AG09319 (cell line): ENCODE data around the gene RASAL2.
"Not testable (repeated sequence)": the region's sequence is repeated elsewhere in the genome, so short reads cannot be mapped to it uniquely, and the experiment has no call there.

Source experiments
- DNase-seq: peaks from one replicate; pipeline ENCODE4 v3.0.0-alpha.2; 2010; ENCODE audit warnings: low read depth; ENCODE audit errors: extremely low read depth
- CTCF ChIP-seq: IDR thresholded peaks from 2 replicates; pipeline ENCODE4 v1.5.1; 2011; ENCODE audit warnings: low read depth, mild to moderate bottlenecking, inconsistent platforms, low read length, moderate library complexity

The RASAL2 gene

DNA sequence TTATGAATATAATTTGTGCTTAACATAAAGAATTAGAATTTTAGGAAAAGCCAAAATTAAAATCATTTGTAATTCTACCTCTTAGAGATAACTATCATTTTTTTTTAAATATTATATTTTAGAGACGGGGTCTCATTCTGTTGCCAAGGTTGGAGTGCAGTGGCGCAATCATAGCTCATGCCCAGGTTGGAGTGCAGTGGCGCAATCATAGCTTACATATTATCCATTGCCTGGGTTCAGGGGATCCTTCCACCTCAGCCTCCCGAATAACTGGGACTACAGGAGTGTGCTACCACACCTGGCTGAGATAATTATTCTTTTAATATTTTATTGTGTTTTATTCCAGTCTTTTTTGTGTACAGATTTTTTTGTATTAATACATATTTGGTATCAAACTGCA is 8.3 kb downstream of the RASAL2 start:
- no peak for TF ChIP-seq CTCF
- DNase-seq, result no peak

DNA sequence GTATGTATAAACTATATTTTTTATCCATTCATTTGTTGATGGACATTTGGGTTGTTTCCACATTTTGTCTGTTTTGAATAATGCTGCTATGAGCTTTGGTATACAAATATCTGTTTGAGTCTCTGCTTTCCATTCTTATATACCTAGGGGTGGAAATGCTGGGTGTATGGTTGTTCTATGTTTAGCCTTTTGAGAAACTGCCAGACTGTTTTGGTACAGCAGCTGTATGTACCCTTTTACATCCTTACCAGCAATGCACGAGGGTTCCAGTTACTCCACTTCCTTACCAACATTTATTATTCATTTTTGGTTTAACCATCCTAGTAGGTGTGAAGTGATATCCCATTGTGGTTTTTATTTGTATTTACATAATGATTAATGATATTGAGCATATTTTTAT is 13.9 kb downstream of the RASAL2 start:
- DNase-seq, result no peak
- TF ChIP-seq CTCF, result no peak

DNA sequence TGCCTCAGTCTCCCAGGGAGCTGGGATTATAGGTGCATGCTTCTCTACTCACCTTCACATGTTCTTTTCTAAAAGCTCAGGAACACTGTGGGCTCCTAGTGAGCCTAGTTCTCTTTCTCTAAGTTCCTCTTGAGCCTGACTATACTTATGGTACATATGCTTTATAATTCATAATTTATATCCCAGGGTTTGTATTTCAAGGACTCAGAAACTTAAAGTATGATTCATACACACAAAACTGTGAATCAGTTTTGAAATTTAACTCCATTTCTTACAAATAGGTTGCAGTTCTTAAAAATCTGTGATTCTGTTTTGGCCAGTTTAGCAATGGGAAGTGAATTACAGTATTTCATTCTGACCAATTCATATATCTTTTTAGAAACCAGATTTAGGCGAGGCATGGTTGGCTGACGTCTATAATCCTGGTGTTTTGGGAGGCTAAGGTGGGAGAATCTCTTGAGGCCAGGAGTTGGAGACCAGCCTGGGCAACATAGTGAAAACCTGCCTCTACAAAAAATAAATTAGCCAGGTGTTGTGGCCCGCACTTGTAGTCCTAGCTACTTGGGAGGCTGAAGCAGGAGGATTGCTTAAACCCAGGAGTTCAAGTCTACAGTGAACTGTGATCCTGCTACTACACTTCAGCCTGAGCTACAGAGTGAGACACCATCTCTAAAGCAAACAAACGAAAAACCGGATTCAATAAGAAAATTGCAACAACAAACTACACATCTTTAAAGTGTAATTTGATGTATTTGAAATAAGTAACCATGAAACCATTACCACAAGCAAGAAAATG is 15.6 kb downstream of the RASAL2 start:
- no peak for TF ChIP-seq CTCF
- DNase-seq, result no peak

DNA sequence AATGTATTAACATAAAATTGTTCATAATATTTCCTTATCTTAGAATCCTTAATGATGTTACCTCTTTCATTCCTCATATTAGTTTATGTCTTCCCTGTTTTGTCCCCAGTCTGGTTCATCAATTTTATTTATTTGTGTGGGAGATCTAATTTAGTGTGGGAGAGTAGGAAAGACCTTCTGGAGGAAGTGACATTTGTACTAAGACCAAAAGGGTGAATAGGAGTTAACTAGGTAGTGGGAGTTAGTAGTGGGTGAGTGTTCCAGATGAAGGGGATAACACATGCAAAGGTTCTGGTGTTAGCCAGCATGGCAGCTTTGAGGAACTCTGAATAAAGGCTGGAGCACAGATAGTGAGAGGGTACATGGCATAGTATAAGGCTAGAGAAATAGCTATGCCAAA is 21.4 kb downstream of the RASAL2 start:
- no peak for TF ChIP-seq CTCF

DNA sequence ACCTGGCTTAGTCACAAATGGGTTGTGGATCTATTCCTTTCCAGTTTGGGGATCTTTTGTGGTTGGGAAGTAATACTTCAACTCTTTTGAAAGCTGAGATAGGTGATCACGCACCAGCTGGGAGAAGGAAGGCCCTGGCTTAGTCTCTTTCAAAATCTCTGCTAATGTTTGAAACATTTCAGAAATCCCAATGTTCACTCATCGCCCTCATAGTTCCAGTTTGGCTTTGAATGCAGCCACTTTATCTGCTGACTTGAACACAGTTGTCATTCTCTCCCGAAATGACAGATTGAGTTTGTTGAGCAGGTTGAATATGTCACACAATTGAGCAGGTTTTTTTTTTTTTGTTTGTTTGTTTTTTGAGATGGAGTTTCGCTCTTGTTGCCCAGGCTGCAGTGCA is 24.6 kb downstream of the RASAL2 start:
- TF ChIP-seq CTCF, result no peak
- DNase-seq, result no peak

More for the DNA sequence above, 21.4 kb downstream of the RASAL2 start:
- DNase-seq, result no peak

DNA sequence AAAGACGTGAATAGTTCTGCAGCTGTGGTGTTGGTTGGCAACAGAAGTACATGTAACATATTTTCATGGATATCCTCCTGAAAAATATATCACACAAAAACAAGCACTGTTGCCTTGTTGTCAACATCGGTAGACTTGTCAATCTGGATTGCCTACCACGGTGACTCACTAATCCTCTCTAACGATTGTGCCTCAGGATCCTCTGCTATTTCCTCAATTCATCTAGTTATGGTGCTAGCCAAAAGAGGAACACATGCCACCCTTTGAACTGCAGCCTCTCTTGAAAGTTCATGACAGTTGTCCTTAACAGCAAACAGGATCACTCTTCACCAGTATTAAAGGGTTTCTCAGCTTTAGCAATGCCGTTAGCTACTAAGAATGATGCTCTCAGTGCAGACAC is 25.7 kb downstream of the RASAL2 start:
- no peak for DNase-seq
- TF ChIP-seq CTCF, result no peak

DNA sequence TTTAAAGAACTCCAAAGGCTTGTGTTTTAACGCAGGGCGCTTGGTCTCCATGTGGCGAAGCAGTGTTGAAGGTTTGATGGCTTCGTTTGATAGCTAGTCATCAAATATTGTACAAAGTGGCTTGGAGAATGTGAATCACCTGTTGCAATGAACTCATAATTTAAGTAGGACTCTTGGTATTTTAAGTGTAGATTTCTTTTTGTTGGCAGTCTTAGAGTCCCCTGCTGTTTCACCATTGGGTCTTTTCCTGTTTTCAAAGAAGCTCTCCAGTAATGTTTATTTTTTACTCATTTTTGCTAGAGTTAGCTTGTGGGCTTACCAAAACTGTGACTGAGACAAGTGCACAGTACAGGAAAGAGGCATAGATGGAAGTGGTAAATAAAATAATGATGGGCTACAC is 26.2 kb downstream of the RASAL2 start:
- TF ChIP-seq CTCF, result no peak
- DNase-seq, result no peak

GRCh38 chr1:178120520-178121052 is 26.7 kb downstream of the RASAL2 start:
- DNase-seq, result not testable (repeated sequence)
